PC-3 (cell line): ENCODE measurements around the gene TMEM178B. TPM values are rescaled to one million over a fixed set of nuclear protein-coding genes. Genes with fewer than 3 reads are reported as not detected.

Experiments used
- ATAC-seq: fragments of 200-7000 bp; cut with Tn5 transposase; 2 replicates; pipeline ENCODE4 v1.9.1; 2020; ENCODE audit warnings: mild to moderate bottlenecking, moderate library complexity
- BruUV-seq: library from RNA; stranded (reverse); fragments of 400-500 nt; replicated peaks from 2 replicates; lab custom pipeline; 2021; lab: Mats Ljungman, UMichigan
- CTCF ChIA-PET: fragments of 300-600 bp; sonication (Branson Sonifier 250); formaldehyde crosslinking; loops from one replicate; lab custom pipeline; 2022; ENCODE audit warnings: antibody characterized with exemption; lab: Charles Lee
- POLR2A ChIA-PET: fragments of 300-600 bp; sonication (Branson Sonifier 250); formaldehyde crosslinking; loops from one replicate; lab custom pipeline; 2022; ENCODE audit warnings: antibody characterized with exemption; ENCODE audit not compliant: unreplicated experiment; lab: Charles Lee
- DNase-seq: peaks from one replicate; pipeline ENCODE4 v3.0.0-alpha.2; 2015
- H2AFZ ChIP-seq: fragments of 300-600 bp; sonication (generic); 2 replicates; pipeline ENCODE4 v1.6.0; 2016; ENCODE audit warnings: antibody characterized with exemption, low read length
- H3F3A ChIP-seq: fragments of 300-600 bp; sonication (generic); one replicate; pipeline ENCODE4 v1.6.0; 2017; ENCODE audit warnings: antibody characterized with exemption, low read length, control low read depth, mild to moderate bottlenecking; ENCODE audit not compliant: unreplicated experiment
- H3K27ac ChIP-seq: fragments of 300-600 bp; sonication (generic); 2 replicates; pipeline ENCODE4 v1.5.1; 2016; ENCODE audit warnings: mild to moderate bottlenecking, low read length
- H3K27me3 ChIP-seq: fragments of 300-600 bp; sonication (generic); 2 replicates; pipeline ENCODE4 v1.6.1; 2016; ENCODE audit warnings: low read length, mixed read lengths
- H3K36me3 ChIP-seq: fragments of 300-600 bp; sonication (generic); 2 replicates; pipeline ENCODE4 v1.6.1; 2016; ENCODE audit warnings: low read depth, mixed run types, low read length, mixed read lengths
- H3K4me1 ChIP-seq: fragments of 300-600 bp; sonication (generic); 2 replicates; pipeline ENCODE4 v1.5.1; 2016; ENCODE audit warnings: low read length; ENCODE audit not compliant: insufficient read depth
- H3K4me2 ChIP-seq: fragments of 300-600 bp; sonication (generic); 2 replicates; pipeline ENCODE4 v1.6.0; 2016; ENCODE audit warnings: low read length
- H3K4me3 ChIP-seq: fragments of 300-600 bp; sonication (generic); 2 replicates; pipeline ENCODE4 v1.5.1; 2016; ENCODE audit warnings: mild to moderate bottlenecking, low read length, mixed read lengths
- H3K79me2 ChIP-seq: fragments of 300-600 bp; sonication (generic); 2 replicates; pipeline ENCODE4 v1.6.1; 2017; ENCODE audit warnings: low read length, mixed read lengths
- H3K9ac ChIP-seq: fragments of 300-600 bp; sonication (generic); 2 replicates; pipeline ENCODE4 v1.6.0; 2016; ENCODE audit warnings: mild to moderate bottlenecking, low read length
- H3K9me2 ChIP-seq: fragments of 300-600 bp; sonication (generic); replicated peaks from 2 replicates; pipeline ENCODE4 v1.6.1; 2016; ENCODE audit warnings: mixed run types, low read length, mixed read lengths
- H3K9me3 ChIP-seq: fragments of 300-600 bp; sonication (generic); 2 replicates; pipeline ENCODE4 v1.6.1; 2016; ENCODE audit warnings: low read length, mixed read lengths
- H4K20me1 ChIP-seq: fragments of 300-600 bp; sonication (generic); 2 replicates; pipeline ENCODE4 v1.6.1; 2016; ENCODE audit warnings: low read length, mixed read lengths
- CTCF ChIP-seq: fragments of 300-600 bp; sonication (generic); conservative IDR thresholded peaks from 2 replicates; pipeline ENCODE4 v1.5.1; 2017; ENCODE audit warnings: antibody characterized with exemption, low read depth, mild to moderate bottlenecking, low read length
- EZH2 ChIP-seq: fragments of 300-600 bp; sonication (generic); IDR thresholded peaks from one replicate; pipeline ENCODE4 v1.6.1; 2017; ENCODE audit warnings: antibody characterized with exemption, mild to moderate bottlenecking, low read length; ENCODE audit not compliant: unreplicated experiment
- EZH2phosphoT487 ChIP-seq: fragments of 300-600 bp; sonication (generic); IDR thresholded peaks from 2 replicates; pipeline ENCODE4 v1.6.1; 2018; ENCODE audit warnings: mild to moderate bottlenecking, antibody characterized with exemption, low read length, borderline replicate concordance
- intact Hi-C: fragments of 100-400 bp; cut with micrococcal nuclease; formaldehyde crosslinking; loops from 2 replicates; pipeline ENCODE4 v1.9.0; 2023
- total RNA-seq: library from RNA; depleted of rRNA; stranded (reverse); fragments of >200 nt; gene quantifications from 2 replicates; pipeline ENCODE4 v1.2.3, GENCODE V29; 2014

The TMEM178B gene
- total RNA-seq, 1 experiment from 2014 or later, result 0.29 TPM

GRCh38 chr7:141133646-141134045 lies 59.8 kb downstream of the TMEM178B start:
- POLR2A ChIA-PET, result no interaction called here
- Histone ChIP-seq H3K9ac (no peak overlapping the region), H3K9me2 (no peaks in the 10 kb centered on the region), H3K27ac (no peak overlapping the region), H3K4me1 (no peaks in the 10 kb centered on the region), H3F3A (no peaks in the 10 kb centered on the region), H2AFZ (no peak overlapping the region), H3K79me2 (no peaks in the 10 kb centered on the region), H3K4me3 (no peak overlapping the region), H3K9me3 (no peaks in the 10 kb centered on the region), H3K4me2 (no peak overlapping the region), H3K36me3 (no peaks in the 10 kb centered on the region), H3K27me3 (0 out of 2 replicates have a peak, but pooled peaks cover 4% of the 10 kb centered on the region), H4K20me1 (no peaks in the 10 kb centered on the region)
- intact Hi-C loops, result no loop called here
- TF ChIP-seq CTCF (no peak), EZH2phosphoT487 (no peak), EZH2 (no peak)
- CTCF ChIA-PET, result no interaction called here
- no TSS peak for BruUV-seq
- ATAC-seq (no peak), DNase-seq (no peak)

GRCh38 chr7:141142058-141142457 lies 68.2 kb downstream of the TMEM178B start:
- TF ChIP-seq EZH2, result no peak
- no peak for TF ChIP-seq EZH2phosphoT487
- TF ChIP-seq CTCF, result no peak
- BruUV-seq, result no TSS peak
- Histone ChIP-seq H3K27ac (no peak overlapping the region), H3K36me3 (no peaks in the 10 kb centered on the region), H3K9me3 (no peaks in the 10 kb centered on the region), H3K27me3 (peaks cover 12% of the 10 kb centered on the region; the same call in 1 of the 2 replicates), H3K9me2 (no peaks in the 10 kb centered on the region), H3F3A (no peaks in the 10 kb centered on the region), H3K79me2 (no peaks in the 10 kb centered on the region), H2AFZ (no peak overlapping the region), H3K9ac (no peak overlapping the region), H4K20me1 (no peaks in the 10 kb centered on the region), H3K4me3 (no peak overlapping the region), H3K4me1 (no peaks in the 10 kb centered on the region), H3K4me2 (no peak overlapping the region)
- no peak for DNase-seq
- ChIA-PET POLR2A (no interaction called here), CTCF (no interaction called here)
- intact Hi-C loops, result no loop called here
- no peak for ATAC-seq

GRCh38 chr7:141144921-141145629 lies 71.2 kb downstream of the TMEM178B start:
- no peak overlapping the region for H2AFZ ChIP-seq
- H3K27me3 ChIP-seq, result peaks cover under 1% of the 10 kb centered on the region; the same call in 1 of the 2 replicates
- intact Hi-C loops, result no loop called here
- ChIA-PET POLR2A (no interaction called here), CTCF (interaction anchor here (0.7 kb wide), 1 partner anchor 144 kb away, joined by 3 read pairs; no protein-coding TSS in a partner anchor)
- no peak for ATAC-seq
- BruUV-seq, result no TSS peak
- H3K9me2 ChIP-seq, result no peaks in the 10 kb centered on the region
- H3K27ac ChIP-seq, result no peak overlapping the region
- no peaks in the 10 kb centered on the region for H4K20me1 ChIP-seq
- TF ChIP-seq EZH2phosphoT487, result no peak
- TF ChIP-seq EZH2, result no peak
- no peak for TF ChIP-seq CTCF
- H3K79me2 ChIP-seq, result no peaks in the 10 kb centered on the region
- DNase-seq, result peak; percentile 21
- no peak overlapping the region for H3K4me3 ChIP-seq
- no peak overlapping the region for H3K4me2 ChIP-seq
- H3K36me3 ChIP-seq, result no peaks in the 10 kb centered on the region
- H3K9ac ChIP-seq, result no peak overlapping the region
- no peaks in the 10 kb centered on the region for H3K9me3 ChIP-seq
- H3K4me1 ChIP-seq, result no peaks in the 10 kb centered on the region
- no peaks in the 10 kb centered on the region for H3F3A ChIP-seq
